ENCODE data around the gene LMBRD1.

DNA sequence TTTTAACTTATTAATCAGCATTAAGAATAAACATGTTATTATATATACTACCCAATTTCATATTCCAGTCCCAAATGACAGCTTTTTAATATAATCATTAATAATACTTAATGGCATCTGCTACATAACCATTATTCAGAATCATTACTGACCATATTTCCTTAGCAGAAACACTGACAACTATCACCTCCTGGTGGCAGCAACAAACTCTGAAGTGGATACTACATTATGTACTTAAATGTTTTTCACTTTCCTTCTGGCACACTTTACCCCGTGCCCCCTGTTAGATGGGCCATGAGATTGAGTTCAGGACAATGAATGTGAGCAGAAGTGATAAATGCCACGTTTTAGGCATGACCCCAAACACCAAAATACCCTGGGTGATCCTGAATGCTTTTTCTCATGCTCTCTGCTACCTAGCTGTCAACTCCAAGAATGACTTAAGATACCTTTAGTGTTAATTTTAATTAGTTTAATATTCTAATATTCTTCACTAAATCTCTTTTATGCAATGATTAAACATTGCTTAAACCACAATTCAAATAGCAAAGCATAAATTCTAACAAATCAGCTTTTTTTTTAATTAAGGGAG lies 77.1 kb downstream of the LMBRD1 start:
- TF ChIP-seq RAD21 (IDR thresholded peaks at IDR 0.05; ENCODE audit: low read length) (peak; percentile 76), RFX5 (IDR thresholded peaks at IDR 0.05; ENCODE audit: low read length) (no peak), ELF1 (IDR thresholded peaks at IDR 0.05) (no peak), NFIC (IDR thresholded peaks at IDR 0.05; ENCODE audit: borderline replicate concordance) (no peak), POLR2AphosphoS5 (IDR thresholded peaks at IDR 0.05; ENCODE audit: low read depth, low read length) (no peak), MXI1 (IDR thresholded peaks at IDR 0.05; ENCODE audit: low read depth, low read length) (no peak), CTCF (IDR thresholded peaks at IDR 0.05) (peak; percentile 60), TCF12 (IDR thresholded peaks at IDR 0.05) (no peak)
